Gastroesophageal sphincter (tissue), 3 donors: ENCODE measurements around the gene LGR4.

Experiments
- POLR2A ChIP-seq, 2 donors: fragments of 450-650 bp; IDR thresholded peaks; one replicate each; pipeline ENCODE4 v1.6.1; 2017; ENCODE audit warnings: antibody characterized with exemption in 2 of 2, mild to moderate bottlenecking in 2 of 2, moderate library complexity in 1 of 2
- POLR2AphosphoS5 ChIP-seq: sonication (generic); formaldehyde crosslinking; IDR thresholded peaks from one replicate; pipeline ENCODE4 v1.6.1; 2017; ENCODE audit warnings: antibody characterized with exemption
- TF ChIP-seq, protein P1 (sequence below), 4 experiments: fragments of 200-600 bp in 2 of 4; fragments of 450-650 bp in 2 of 4; sonication (generic) in 1 of 4; IDR thresholded peaks; one replicate each; pipeline ENCODE4 v1.5.1; 2017 to 2019; ENCODE audit warnings: antibody characterized with exemption in 4 of 4, mild to moderate bottlenecking in 2 of 4, moderate library complexity in 2 of 4

DNA sequence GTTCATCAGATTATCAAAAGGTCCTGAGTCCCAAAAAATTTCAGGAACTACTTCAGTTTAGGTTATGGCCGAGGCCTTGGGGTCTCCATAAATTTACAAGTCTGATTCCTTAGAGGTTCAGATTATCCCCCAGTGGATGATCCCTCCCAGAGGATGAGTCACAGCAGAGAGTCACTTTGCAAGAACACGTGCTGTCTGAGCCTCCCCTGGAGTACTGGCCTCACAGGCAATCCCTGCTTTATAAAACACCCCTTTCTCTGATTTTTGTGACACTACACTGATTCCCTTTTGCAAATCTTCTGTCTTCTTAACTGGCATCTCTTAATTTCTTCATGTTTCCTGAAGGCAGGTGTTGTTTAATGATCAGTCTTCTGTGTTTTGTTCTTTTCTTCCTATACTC lies 154.8 kb downstream of the LGR4 start:
- TF ChIP-seq, protein P1, sequence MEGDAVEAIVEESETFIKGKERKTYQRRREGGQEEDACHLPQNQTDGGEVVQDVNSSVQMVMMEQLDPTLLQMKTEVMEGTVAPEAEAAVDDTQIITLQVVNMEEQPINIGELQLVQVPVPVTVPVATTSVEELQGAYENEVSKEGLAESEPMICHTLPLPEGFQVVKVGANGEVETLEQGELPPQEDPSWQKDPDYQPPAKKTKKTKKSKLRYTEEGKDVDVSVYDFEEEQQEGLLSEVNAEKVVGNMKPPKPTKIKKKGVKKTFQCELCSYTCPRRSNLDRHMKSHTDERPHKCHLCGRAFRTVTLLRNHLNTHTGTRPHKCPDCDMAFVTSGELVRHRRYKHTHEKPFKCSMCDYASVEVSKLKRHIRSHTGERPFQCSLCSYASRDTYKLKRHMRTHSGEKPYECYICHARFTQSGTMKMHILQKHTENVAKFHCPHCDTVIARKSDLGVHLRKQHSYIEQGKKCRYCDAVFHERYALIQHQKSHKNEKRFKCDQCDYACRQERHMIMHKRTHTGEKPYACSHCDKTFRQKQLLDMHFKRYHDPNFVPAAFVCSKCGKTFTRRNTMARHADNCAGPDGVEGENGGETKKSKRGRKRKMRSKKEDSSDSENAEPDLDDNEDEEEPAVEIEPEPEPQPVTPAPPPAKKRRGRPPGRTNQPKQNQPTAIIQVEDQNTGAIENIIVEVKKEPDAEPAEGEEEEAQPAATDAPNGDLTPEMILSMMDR (IDR thresholded peaks at IDR 0.05), result no peak
- TF ChIP-seq POLR2A (IDR thresholded peaks at IDR 0.05) (no peak), POLR2AphosphoS5 (no peak)
